GM12801 (cell line): Measurements from ENCODE around the gene BCL2L15.

ENCODE experiments used
- TF ChIP-seq, protein P1 (sequence below): IDR thresholded peaks from one replicate; pipeline ENCODE4 v1.5.1; 2011; ENCODE audit warnings: control low read depth; ENCODE audit not compliant: insufficient read length; ENCODE audit errors: extremely low read depth

The BCL2L15 gene

GRCh38 chr1:113887402-113888175 lies at the start of gene BCL2L15:
TSS of gene BCL2L15 (minus strand) at chr1:113887581. CDS start at chr1:113887375, 206 bp downstream.
- TF ChIP-seq, protein P1, sequence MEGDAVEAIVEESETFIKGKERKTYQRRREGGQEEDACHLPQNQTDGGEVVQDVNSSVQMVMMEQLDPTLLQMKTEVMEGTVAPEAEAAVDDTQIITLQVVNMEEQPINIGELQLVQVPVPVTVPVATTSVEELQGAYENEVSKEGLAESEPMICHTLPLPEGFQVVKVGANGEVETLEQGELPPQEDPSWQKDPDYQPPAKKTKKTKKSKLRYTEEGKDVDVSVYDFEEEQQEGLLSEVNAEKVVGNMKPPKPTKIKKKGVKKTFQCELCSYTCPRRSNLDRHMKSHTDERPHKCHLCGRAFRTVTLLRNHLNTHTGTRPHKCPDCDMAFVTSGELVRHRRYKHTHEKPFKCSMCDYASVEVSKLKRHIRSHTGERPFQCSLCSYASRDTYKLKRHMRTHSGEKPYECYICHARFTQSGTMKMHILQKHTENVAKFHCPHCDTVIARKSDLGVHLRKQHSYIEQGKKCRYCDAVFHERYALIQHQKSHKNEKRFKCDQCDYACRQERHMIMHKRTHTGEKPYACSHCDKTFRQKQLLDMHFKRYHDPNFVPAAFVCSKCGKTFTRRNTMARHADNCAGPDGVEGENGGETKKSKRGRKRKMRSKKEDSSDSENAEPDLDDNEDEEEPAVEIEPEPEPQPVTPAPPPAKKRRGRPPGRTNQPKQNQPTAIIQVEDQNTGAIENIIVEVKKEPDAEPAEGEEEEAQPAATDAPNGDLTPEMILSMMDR = no peak

DNA sequence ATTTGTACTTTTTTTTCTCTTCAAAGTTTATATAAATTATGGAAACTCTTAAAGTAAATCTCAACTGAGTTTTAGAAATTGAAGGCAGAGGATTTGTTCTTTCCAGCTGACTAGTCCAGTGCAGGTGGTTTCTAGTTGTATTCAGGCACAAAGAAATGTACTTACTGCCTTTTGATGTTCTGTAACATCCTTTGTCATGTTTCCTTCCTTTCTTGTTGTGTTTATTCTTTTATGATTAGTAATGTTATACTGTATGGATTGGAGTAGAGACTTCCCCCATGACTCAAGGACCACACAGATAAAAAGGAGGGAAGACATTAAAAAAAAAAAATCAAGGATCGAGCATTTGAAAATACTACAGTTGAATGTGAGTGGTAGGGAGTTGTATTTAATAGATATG lies 49.8 kb upstream of the BCL2L15 start:
- TF ChIP-seq, protein P1 = no peak

GRCh38 chr1:113935970-113936369 lies 48.6 kb upstream of the BCL2L15 start:
- TF ChIP-seq, protein P1 = no peak

GRCh38 chr1:113935176-113935575 lies 47.8 kb upstream of the BCL2L15 start:
- TF ChIP-seq, protein P1 = no peak

GRCh38 chr1:113934511-113935055 lies 47.2 kb upstream of the BCL2L15 start:
- TF ChIP-seq, protein P1 = no peak

- TF ChIP-seq, protein P1 = no peak
Measured at GRCh38 chr1:113934006-113934405, 46.6 kb upstream of the BCL2L15 start.

- TF ChIP-seq, protein P1 = no peak
Measured at GRCh38 chr1:113931451-113931851, 44.1 kb upstream of the BCL2L15 start.
